GM18526 (cell line): ENCODE data around the gene BRAT1.

Source experiments
- POLR2A ChIP-seq: IDR thresholded peaks from 3 replicates; pipeline ENCODE4 v1.6.1; 2011; ENCODE audit not compliant: insufficient read length; ENCODE audit errors: extremely low read depth

Gene BRAT1

DNA sequence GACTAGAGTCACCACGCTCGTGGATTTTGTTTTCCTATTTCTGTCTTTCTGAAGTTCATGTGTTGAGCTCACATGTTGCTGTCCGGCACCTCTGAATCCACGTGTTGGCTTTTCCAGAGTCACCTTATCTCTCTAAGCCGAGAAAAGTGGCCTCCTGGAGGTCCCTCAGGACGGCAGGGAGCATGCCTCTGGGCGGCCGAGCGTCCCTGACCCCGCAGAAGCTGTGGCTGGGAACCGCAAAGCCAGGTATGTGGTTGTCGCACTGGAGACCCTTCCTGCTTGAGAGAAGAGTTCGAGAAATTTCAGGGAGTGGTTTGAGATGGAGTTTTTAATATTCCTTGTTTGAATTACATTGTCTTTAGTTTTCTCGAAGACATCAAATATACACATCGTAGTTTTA is 16.1 kb upstream of the BRAT1 start:
- TF ChIP-seq POLR2A, result no peak

DNA sequence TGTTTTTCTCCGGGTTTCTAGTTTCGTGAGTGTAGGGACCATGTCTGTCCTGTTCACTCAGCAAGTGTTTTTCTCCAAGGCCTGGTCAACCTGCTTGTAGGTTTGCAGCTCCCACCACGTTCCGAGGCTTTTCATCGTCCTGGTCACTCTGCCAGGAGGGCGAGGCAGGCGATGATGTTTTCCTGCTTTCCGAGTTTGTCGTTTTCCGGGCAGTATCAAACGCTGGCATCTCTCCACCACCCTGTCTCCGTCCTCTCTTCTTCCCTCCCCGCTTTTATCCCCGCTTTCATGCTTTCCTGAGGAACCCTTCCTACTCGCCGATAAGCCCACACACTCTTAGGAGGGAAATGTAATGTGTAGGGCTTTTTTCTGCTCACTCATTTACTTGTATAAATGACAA is 14.7 kb upstream of the BRAT1 start:
- no peak for TF ChIP-seq POLR2A

DNA sequence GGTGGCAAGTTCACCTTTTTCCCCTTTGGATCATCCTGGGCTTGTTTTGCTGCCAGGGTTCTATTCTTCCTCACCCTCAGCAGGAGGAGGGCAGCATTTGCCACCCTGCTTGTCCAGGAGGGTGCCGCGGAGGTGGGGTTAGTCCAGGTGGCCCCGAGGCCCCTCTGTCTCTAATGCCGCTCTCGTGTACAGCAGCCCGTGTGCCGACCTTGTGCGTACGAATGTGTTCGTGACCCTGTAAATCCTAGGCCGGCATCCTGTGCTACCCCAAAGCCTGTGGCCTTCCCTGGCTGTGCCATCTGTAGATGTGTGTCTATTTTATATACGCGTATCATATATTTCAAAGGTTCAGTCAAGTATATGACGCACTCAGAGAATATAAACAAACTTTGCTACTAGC is 14.1 kb upstream of the BRAT1 start:
- no peak for TF ChIP-seq POLR2A

- no peak for TF ChIP-seq POLR2A
Observed at GRCh38 chr7:2568521-2569223, 13.3 kb upstream of the BRAT1 start.

DNA sequence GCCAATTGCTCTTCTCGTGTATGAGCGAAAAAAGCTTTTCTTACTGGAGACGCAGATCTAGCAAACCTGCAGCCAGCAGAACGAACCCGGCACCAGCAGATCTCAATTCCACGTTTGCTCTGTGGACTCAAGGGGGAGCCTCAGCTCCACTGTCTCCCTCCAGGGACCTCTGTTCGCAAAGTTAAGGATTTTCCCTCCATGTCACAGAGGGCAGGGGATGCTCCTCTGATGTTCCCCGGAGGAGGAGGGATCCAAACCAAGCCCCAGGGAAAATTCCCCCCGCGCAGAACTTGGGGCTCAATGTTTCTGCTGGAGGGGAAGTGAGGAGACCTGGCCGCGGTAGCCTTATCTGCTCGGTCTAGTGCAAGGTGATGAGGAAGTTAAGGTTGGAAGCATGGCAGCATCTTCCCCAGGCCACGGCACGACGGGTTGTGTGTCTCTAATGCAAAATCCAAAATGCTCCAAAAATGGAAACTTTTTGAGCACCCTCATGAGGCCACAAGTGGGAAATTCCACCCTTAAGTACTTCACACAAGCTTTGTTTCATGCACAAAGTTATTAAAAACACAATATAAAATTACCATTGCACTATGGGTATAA is 12.5 kb upstream of the BRAT1 start:
- TF ChIP-seq POLR2A, result no peak

DNA sequence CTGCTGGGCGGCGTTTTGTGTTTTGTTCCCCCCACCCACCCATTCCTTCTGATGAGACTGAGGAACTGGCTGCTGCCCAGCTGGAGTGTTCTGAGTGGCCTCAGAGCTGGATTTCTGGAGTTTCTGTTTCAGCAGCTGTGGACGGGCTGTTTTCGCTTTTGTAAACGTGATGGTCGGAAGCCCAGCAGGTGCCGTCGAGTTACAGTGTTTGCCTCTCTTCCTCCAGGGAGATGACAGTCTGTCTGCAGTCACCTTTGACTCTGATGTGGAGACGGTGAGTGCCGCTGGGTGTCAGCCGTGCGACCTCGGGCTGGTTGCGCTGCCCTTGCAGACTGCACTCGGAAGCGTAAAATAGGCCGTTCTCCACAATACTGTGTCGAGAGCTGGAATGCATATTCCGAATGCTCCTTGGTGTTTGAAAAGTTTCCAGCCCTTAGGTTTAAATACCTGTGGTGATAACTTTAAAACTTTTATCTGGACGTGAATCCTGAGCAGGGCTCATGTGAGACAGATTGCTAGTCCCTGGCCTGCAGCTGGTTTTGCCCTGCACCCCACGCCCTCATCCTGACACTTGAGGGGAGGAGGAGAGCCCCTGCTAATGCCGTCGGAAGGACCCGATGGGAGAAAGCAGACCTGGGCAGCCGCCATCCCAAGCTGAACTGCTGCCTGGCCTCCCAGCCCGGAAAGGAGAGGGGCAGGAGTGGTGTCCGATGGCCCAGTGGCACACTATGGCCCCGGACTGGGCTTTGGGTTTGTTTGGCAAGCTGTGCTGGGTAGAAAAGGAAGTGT is 11.8 kb upstream of the BRAT1 start:
- TF ChIP-seq POLR2A, result no peak

GRCh38 chr7:2566348-2566889 is 11.1 kb upstream of the BRAT1 start:
- no peak for TF ChIP-seq POLR2A

DNA sequence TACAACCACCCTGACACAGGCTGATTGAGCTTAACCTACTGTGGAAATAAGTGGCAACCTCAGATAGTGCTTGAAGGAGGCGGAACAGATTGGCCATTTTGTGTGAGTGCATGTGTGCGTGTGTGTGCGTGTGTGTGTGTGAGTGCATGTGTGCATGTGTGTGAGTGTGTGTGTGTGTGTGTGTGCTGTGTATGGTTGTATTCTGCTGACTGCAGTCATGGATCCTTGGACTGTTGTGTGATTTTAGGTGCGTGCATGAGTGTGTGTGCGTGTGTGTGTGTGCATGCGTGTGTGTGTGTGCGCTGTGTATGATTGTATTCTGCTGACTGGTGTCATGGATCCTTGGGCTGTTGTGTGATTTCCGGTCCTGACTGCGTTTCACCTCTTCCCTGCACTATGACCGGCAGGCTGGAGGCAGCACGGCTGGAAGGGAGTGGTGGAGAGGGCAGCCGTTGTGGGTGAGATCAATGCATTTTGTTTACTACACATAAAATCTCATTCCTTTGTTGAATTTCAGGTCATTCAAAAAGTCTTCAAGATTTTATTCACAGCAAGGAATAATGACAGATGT is 9.7 kb upstream of the BRAT1 start:
- no peak for TF ChIP-seq POLR2A

DNA sequence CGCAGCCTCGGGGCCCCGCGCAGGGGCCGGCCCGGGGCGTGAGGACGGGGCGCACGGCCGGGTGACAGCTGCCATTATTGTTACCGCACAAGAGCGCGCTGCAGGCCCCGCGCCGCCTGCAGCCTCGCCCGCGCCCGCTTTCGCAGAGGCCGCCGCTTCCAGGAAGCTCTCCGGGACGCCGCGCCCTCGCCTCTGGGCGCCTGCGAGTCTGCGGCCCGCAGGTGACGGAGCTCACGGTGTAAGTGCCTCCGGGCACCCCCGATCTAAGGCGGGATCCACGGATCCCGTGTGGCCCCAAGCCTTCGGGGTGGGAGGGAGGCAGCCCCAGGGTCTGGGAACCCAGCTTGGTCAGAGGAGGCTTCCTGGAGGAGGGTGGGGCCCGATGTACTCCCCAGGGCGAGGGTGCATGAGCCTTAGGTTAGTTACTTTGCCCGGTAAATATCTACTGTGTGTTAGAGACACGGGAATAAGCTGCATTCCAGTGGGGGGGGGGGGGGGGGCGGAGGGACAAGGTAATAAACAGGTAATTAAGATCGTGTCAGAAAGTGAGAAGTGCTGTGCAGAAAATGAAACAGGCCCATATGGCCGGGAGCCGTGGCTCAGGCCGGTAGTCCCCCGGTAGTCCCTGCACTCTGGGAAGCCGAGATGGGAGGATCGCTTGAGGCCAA is 4.1 kb upstream of the BRAT1 start:
- no peak for TF ChIP-seq POLR2A

DNA sequence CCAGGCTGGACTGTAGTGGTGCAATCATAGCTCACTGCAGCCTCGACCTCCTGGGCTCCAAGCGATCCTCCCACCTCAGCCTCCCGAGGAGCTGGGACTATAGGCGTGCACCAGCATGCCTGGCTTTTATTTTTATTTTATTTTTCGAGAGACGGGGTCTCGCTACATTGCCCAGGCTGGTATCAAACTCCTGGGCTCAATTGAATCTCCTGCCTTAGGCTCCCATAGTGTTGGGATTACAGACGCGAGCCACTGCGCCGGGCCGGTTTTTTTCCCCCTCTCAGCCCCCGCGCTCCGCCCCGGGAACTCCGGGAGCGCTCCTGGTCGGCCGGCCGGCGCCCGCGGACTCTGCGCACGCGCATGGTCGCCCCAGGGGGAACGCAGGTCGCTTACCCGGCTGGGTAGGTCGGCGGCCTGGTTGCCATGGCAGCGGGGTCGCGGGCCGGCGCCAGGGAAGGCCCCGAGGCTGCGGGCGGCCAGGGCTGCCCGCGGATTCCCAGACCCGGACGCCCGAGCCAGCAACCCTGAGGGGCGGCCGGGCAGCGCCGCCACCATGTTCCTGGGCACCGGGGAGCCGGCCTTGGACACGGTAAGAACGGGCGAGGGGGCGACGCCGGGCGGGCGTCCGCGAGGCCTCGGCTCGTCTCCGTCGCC is 3.4 kb upstream of the BRAT1 start, which contains the start of gene IQCE:
Gene IQCE (plus strand): TSS at position 351 of the 654 bp plus-strand sequence. CDS start 203 bp downstream, at position 554.
- TF ChIP-seq POLR2A, result no peak

- TF ChIP-seq POLR2A, result no peak
Observed at GRCh38 chr7:2554661-2555111, 638 bp downstream of the BRAT1 start.

- TF ChIP-seq POLR2A, result no peak
Observed at GRCh38 chr7:2553831-2554581, 1.3 kb downstream of the BRAT1 start.

DNA sequence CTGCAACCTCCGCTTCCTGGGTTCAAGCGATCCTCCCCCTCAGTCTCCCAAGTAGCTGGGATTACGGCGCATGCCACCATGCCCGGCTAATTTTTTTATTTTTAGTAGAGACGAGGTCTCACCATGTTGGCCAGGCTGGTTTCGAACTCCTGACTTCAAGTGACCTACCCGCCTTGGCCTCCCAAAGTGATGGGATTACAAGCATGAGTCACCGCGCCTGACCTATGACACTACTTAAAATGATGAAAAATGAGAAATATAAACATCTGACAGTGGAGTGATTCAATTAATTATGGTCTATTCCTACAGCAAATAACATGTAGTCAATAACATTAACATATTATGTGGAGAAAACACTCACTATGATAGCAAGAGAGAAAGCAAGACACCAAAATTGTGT is 2.2 kb downstream of the BRAT1 start:
- no peak for TF ChIP-seq POLR2A

DNA sequence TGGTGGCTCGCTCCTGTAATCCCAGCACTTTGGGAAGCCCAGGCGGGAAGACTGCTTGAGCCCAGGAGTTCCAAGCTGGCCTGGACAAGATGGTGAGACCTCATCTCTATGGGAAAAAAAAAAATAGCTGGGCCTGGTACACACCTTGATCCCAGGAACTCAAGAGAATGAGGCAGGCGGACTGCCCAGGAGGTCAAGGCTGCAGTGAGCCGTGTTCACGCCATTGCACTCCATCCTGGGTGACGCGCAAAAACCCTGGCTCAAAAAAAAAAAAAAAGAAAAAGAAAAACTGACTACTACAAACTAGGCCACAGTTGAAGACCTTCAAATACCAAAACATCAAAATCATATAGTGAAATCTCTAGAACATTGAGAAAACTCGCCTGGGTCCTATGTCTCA is 3.9 kb downstream of the BRAT1 start:
- TF ChIP-seq POLR2A, result no peak
